Endothelial cell of umbilical vein (primary cell): ENCODE results near the gene THRSP. TPM values are rescaled to one million over a fixed set of nuclear protein-coding genes. Genes with fewer than 3 reads are reported as not detected.

ENCODE experiments used
- BruUV-seq: library from RNA; stranded (reverse); fragments of 400-500 nt; replicated peaks from 2 replicates; lab custom pipeline; 2021; lab: Mats Ljungman, UMichigan
- CTCF ChIA-PET: fragments of 300-600, 350-600 bp; sonication (Branson Sonifier 250); formaldehyde crosslinking; loops from one replicate; lab custom pipeline; 2021; ENCODE audit warnings: antibody characterized with exemption, inconsistent platforms; lab: Charles Lee
- POLR2A ChIA-PET: fragments of 300-600, 350-600 bp; sonication (Branson Sonifier 250); formaldehyde crosslinking; loops from one replicate; lab custom pipeline; 2021; ENCODE audit warnings: antibody characterized with exemption, inconsistent platforms; lab: Charles Lee
- DNase-seq: peaks from one replicate; pipeline ENCODE4 v3.0.0-alpha.2; 2011; ENCODE audit warnings: low read depth, low spot score
- FAIRE-seq: peaks from 2 replicates; lab custom pipeline; 2011; peaks lifted over from hg19 to GRCh38; lab: Jason Lieb, UNC
- H2AFZ ChIP-seq: 2 replicates; pipeline ENCODE4 v1.6.0; 2012; ENCODE audit warnings: low read depth, low read length, control low read depth, inconsistent platforms
- H3K27ac ChIP-seq: 2 replicates; pipeline ENCODE4 v1.5.1; 2011; ENCODE audit warnings: low read depth, mild to moderate bottlenecking, control low read depth, low read length, moderate library complexity; ENCODE audit not compliant: insufficient read depth
- H3K27me3 ChIP-seq, 2 experiments: 2 replicates each; pipeline versions ENCODE4 v1.6.0 to v1.6.1; 2011; ENCODE audit warnings: low read length in 2 of 2, mixed read lengths in 1 of 2; ENCODE audit not compliant: control insufficient read depth in 2 of 2, insufficient read depth in 2 of 2
- H3K36me3 ChIP-seq, 2 experiments: 2 replicates in 1 of 2; 3 replicates in 1 of 2; pipeline ENCODE4 v1.5.1; 2011; ENCODE audit warnings: low read length in 2 of 2, mild to moderate bottlenecking in 1 of 2, moderate library complexity in 1 of 2; ENCODE audit not compliant: control insufficient read depth in 2 of 2, insufficient read depth in 2 of 2; ENCODE audit errors: extremely low read depth in 1 of 2
- H3K4me1 ChIP-seq: 3 replicates; pipeline ENCODE4 v1.5.1; 2011; ENCODE audit warnings: mild to moderate bottlenecking, low read length; ENCODE audit not compliant: control insufficient read depth, insufficient read depth; ENCODE audit errors: extremely low read depth
- H3K4me2 ChIP-seq: 2 replicates; pipeline ENCODE4 v1.6.1; 2011; ENCODE audit warnings: low read length, control low read depth, mixed read lengths; ENCODE audit not compliant: insufficient read depth
- H3K4me3 ChIP-seq, 3 experiments: fragments of 200-600 bp in 1 of 3; sonication (generic), shearing (Covaris generic) in 1 of 3; replicated peaks in 1 of 3; 2 replicates each; pipeline ENCODE4 v1.5.1; 2011 to 2016; ENCODE audit warnings: control low read depth in 3 of 3, low read length in 3 of 3, mild to moderate bottlenecking in 2 of 3, inconsistent platforms in 1 of 3, low read depth in 1 of 3, moderate library complexity in 1 of 3; ENCODE audit not compliant: insufficient read depth in 1 of 3
- H3K79me2 ChIP-seq: 2 replicates; pipeline ENCODE4 v1.6.0; 2012; ENCODE audit warnings: low read length, inconsistent platforms; ENCODE audit not compliant: control insufficient read depth, insufficient read depth
- H3K9ac ChIP-seq: replicated peaks from 2 replicates; pipeline ENCODE3; 2011; ENCODE audit warnings: low read length, control low read depth; ENCODE audit not compliant: insufficient read depth; ENCODE audit errors: extremely low read depth
- H3K9me1 ChIP-seq: replicated peaks from 3 replicates; pipeline ENCODE4 v1.6.0; 2011; ENCODE audit warnings: mild to moderate bottlenecking, low read length; ENCODE audit not compliant: control insufficient read depth, insufficient read depth; ENCODE audit errors: extremely low read depth
- H3K9me3 ChIP-seq: replicated peaks from 2 replicates; pipeline ENCODE4 v1.5.1; 2012; ENCODE audit warnings: low read length, inconsistent platforms; ENCODE audit not compliant: control insufficient read depth, insufficient read depth
- H4K20me1 ChIP-seq: replicated peaks from 2 replicates; pipeline ENCODE3; 2011; ENCODE audit warnings: mild to moderate bottlenecking, low read length; ENCODE audit not compliant: control insufficient read depth, insufficient read depth; ENCODE audit errors: extremely low read depth
- CTCF ChIP-seq, 2 donors: IDR thresholded peaks; 1 replicate in 1 of 2; 2 replicates in 1 of 2; pipeline ENCODE4 v1.5.1; 2011; ENCODE audit warnings: low read length in 2 of 2, mild to moderate bottlenecking in 2 of 2, moderate library complexity in 2 of 2, control low read depth in 1 of 2, inconsistent platforms in 1 of 2, low read depth in 1 of 2; ENCODE audit not compliant: insufficient read depth in 1 of 2; ENCODE audit errors: extremely low read depth in 1 of 2
- EZH2 ChIP-seq: IDR thresholded peaks from 2 replicates; pipeline ENCODE4 v1.6.1; 2012; ENCODE audit warnings: borderline replicate concordance, low read depth, mild to moderate bottlenecking, moderate library complexity, low read length, inconsistent platforms; ENCODE audit not compliant: severe bottlenecking
- FOS ChIP-seq: IDR thresholded peaks from 2 replicates; pipeline ENCODE4 v1.6.1; 2011; ENCODE audit warnings: mild to moderate bottlenecking, low read length, moderate library complexity, borderline replicate concordance; ENCODE audit not compliant: insufficient read depth
- GATA2 ChIP-seq: IDR thresholded peaks from 2 replicates; pipeline ENCODE4 v1.7.0; 2011; ENCODE audit warnings: low read depth, mild to moderate bottlenecking, moderate library complexity, mixed read lengths, low read length; ENCODE audit not compliant: insufficient read length, insufficient read depth
- JUN ChIP-seq: IDR thresholded peaks from 2 replicates; pipeline ENCODE4 v1.6.1; 2011; ENCODE audit warnings: borderline replicate concordance, low read depth; ENCODE audit not compliant: insufficient read length, insufficient read depth
- MAX ChIP-seq: IDR thresholded peaks from 2 replicates; pipeline ENCODE4 v1.6.1; 2011; ENCODE audit not compliant: insufficient read depth, insufficient read length
- MYC ChIP-seq: IDR thresholded peaks from one replicate; pipeline ENCODE4 v1.6.1; 2011; ENCODE audit warnings: mild to moderate bottlenecking, low read depth, low read length
- POLR2A ChIP-seq: IDR thresholded peaks from 2 replicates; pipeline ENCODE4 v1.6.1; 2012; ENCODE audit warnings: low read depth, mild to moderate bottlenecking, control low read depth, low read length
- POLR2AphosphoS5 ChIP-seq: IDR thresholded peaks from 2 replicates; pipeline ENCODE4 v1.6.1; 2012; ENCODE audit warnings: low read depth, mild to moderate bottlenecking, control low read depth, low read length, moderate library complexity; ENCODE audit not compliant: insufficient read depth
- dilution Hi-C: fragments of 300-500 bp; cut with MboI; formaldehyde crosslinking; loops from one replicate; pipeline ENCODE4 v1.15.0; 2019; ENCODE audit warnings: low sequenced_read_pairs; ENCODE audit not compliant: extremely low pct_ligation_motif_present
- intact Hi-C: fragments of 100-400 bp; cut with micrococcal nuclease; formaldehyde crosslinking; loops from one replicate; pipeline ENCODE4 v1.10.0; 2022
- polyA plus RNA-seq, 4 experiments: library from polyadenylated mRNA; depleted of rRNA in 3 of 4; stranded (reverse) in 3 of 4; unstranded in 1 of 4; fragments of >200 nt; gene quantifications; 2 replicates each; pipeline versions ENCODE4 v1.2.1 to v1.2.3, GENCODE V29; 2011 to 2012; ENCODE audit warnings: missing spikeins in 1 of 4
- total RNA-seq: library from RNA; stranded (reverse); gene quantifications from 2 replicates; pipeline ENCODE4 v1.2.3, GENCODE V29; 2021

The THRSP gene
- total and polyA plus RNA-seq, 2 donors (not counting 3 experiments of a cell fraction or from before 2014, with no cell fraction given): not detected

- Histone ChIP-seq H3K4me2 (no peak overlapping the region), H3K27ac (no peak overlapping the region), H3K79me2 (no peaks in the 10 kb centered on the region), H3K9ac (no peak overlapping the region), H4K20me1 (no peaks in the 10 kb centered on the region), H3K27me3 (no peaks in the 10 kb centered on the region), H3K36me3 (no peaks in the 10 kb centered on the region), H3K9me1 (no peaks in the 10 kb centered on the region), H2AFZ (no peak overlapping the region), H3K9me3 (no peaks in the 10 kb centered on the region), H3K4me3 (no peak overlapping the region), H3K4me1 (peaks cover 18% of the 10 kb centered on the region)
- no peak for TF ChIP-seq GATA2
- no peak for TF ChIP-seq FOS
- TF ChIP-seq POLR2AphosphoS5: no peak
- TF ChIP-seq POLR2A: no peak
- no peak for TF ChIP-seq JUN
- no peak for TF ChIP-seq EZH2
- no peak for TF ChIP-seq MAX
- TF ChIP-seq MYC: no peak
- TF ChIP-seq CTCF (IDR thresholded peaks at IDR 0.05; ENCODE audit: extremely low read depth in 1 of 2, insufficient read depth in 1 of 2, low read depth in 1 of 2, low read length in 2 of 2): no peak
- DNase-seq (no peak), FAIRE-seq (no peak)
- POLR2A ChIA-PET: no interaction called here
- CTCF ChIA-PET: interaction anchor here (0.7 to 1.1 kb wide), 2 partner anchors 18 to 154 kb away, joined by 3 read pairs; no protein-coding TSS in a partner anchor
- BruUV-seq: no TSS peak
- dilution Hi-C loops: no loop called here
- intact Hi-C loops: loop anchor here (2.0 kb wide), 1 partner anchor 27 kb away; no protein-coding TSS in a partner anchor
These were observed 35.9 kb upstream of the THRSP start for GRCh38 chr11:78027759-78028158.
